ENCODE measurements around the gene AUTS2.

AUTS2 gene

GRCh38 chr7:70098905-70099672, 500.8 kb downstream of the AUTS2 start:
- Histone ChIP-seq H3K4me3 (no peak overlapping the region), H3K27ac (no peak overlapping the region)

GRCh38 chr7:70104243-70104642, 506.0 kb downstream of the AUTS2 start:
- no peak overlapping the region for H3K27ac ChIP-seq
- H3K4me3 ChIP-seq, result no peak overlapping the region

GRCh38 chr7:70113078-70113477, 514.8 kb downstream of the AUTS2 start:
- Histone ChIP-seq H3K4me3 (no peak overlapping the region), H3K27ac (no peak overlapping the region)

- no peak overlapping the region for H3K4me3 ChIP-seq
These were observed 515.3 kb downstream of the AUTS2 start for GRCh38 chr7:70113536-70113935.

GRCh38 chr7:70114806-70115205, 516.5 kb downstream of the AUTS2 start:
- Histone ChIP-seq H3K27ac (no peak overlapping the region), H3K4me3 (no peak overlapping the region)

More at GRCh38 chr7:70113536-70113935, 515.3 kb downstream of the AUTS2 start:
- no peak overlapping the region for H3K27ac ChIP-seq

GRCh38 chr7:70116244-70116643, 518.0 kb downstream of the AUTS2 start:
- Histone ChIP-seq H3K4me3 (no peak overlapping the region), H3K27ac (no peak overlapping the region)

- no peak overlapping the region for H3K27ac ChIP-seq
- no peak overlapping the region for H3K4me3 ChIP-seq
These were observed 518.6 kb downstream of the AUTS2 start for GRCh38 chr7:70116867-70117266.

- H3K27ac ChIP-seq, result no peak overlapping the region
- no peak overlapping the region for H3K4me3 ChIP-seq
These were observed 522.6 kb downstream of the AUTS2 start for GRCh38 chr7:70120851-70121250.

- H3K4me3 ChIP-seq, result no peak overlapping the region
These were observed 533.5 kb downstream of the AUTS2 start for GRCh38 chr7:70131817-70132216.

GRCh38 chr7:70132226-70132851, 534.1 kb downstream of the AUTS2 start:
- Histone ChIP-seq H3K27ac (no peak overlapping the region), H3K4me3 (no peak overlapping the region)

More at GRCh38 chr7:70131817-70132216, 533.5 kb downstream of the AUTS2 start:
- H3K27ac ChIP-seq, result no peak overlapping the region

- Histone ChIP-seq H3K4me3 (no peak overlapping the region), H3K27ac (no peak overlapping the region)
These were observed 534.8 kb downstream of the AUTS2 start for GRCh38 chr7:70132852-70133690.

- Histone ChIP-seq H3K4me3 (no peak overlapping the region), H3K27ac (no peak overlapping the region)
These were observed 535.9 kb downstream of the AUTS2 start for GRCh38 chr7:70134029-70134770.

- Histone ChIP-seq H3K4me3 (no peak overlapping the region), H3K27ac (no peak overlapping the region)
These were observed 537.4 kb downstream of the AUTS2 start for GRCh38 chr7:70135656-70136055.

- Histone ChIP-seq H3K27ac (no peak overlapping the region), H3K4me3 (no peak overlapping the region)
These were observed 538.9 kb downstream of the AUTS2 start for GRCh38 chr7:70137126-70137525.

- Histone ChIP-seq H3K27ac (no peak overlapping the region), H3K4me3 (no peak overlapping the region)
These were observed 544.1 kb downstream of the AUTS2 start for GRCh38 chr7:70142247-70142932.

GRCh38 chr7:70143075-70144044, 545.1 kb downstream of the AUTS2 start:
- Histone ChIP-seq H3K27ac (no peak overlapping the region), H3K4me3 (no peak overlapping the region)

GRCh38 chr7:70148997-70149396, 550.7 kb downstream of the AUTS2 start:
- H3K4me3 ChIP-seq, result no peak overlapping the region
- H3K27ac ChIP-seq, result no peak overlapping the region

- H3K27ac ChIP-seq, result no peak overlapping the region
- H3K4me3 ChIP-seq, result no peak overlapping the region
These were observed 554.0 kb downstream of the AUTS2 start for GRCh38 chr7:70152313-70152712.
